GM18858 (cell line): ENCODE results near the gene C6orf47.

Experiments
- ATAC-seq: cut with Tn5 transposase; IDR thresholded peaks from one replicate; pipeline ENCODE4 v1.9.1; 2021; ENCODE audit not compliant: unreplicated experiment

C6orf47 gene

DNA sequence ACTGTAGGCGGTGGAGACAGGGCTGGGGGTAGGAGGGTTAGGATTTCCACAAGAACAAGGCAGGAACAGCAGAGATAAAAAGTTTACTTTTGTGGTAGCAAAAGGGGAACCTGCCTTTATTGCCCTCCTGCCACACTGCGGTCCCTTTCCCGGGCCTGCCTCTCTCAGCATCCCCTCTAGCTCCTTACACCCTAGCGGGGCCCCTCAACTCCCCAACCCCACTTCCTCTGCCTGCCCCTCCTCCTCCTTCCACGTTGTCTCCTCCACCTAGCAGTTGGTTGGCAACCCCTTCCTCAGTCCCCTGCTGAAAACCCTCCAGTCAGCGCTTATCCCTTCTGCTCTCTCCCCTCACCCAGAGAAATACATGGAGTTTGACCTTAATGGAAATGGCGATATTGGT, 44.8 kb downstream of the C6orf47 start:
- no peak for ATAC-seq

DNA sequence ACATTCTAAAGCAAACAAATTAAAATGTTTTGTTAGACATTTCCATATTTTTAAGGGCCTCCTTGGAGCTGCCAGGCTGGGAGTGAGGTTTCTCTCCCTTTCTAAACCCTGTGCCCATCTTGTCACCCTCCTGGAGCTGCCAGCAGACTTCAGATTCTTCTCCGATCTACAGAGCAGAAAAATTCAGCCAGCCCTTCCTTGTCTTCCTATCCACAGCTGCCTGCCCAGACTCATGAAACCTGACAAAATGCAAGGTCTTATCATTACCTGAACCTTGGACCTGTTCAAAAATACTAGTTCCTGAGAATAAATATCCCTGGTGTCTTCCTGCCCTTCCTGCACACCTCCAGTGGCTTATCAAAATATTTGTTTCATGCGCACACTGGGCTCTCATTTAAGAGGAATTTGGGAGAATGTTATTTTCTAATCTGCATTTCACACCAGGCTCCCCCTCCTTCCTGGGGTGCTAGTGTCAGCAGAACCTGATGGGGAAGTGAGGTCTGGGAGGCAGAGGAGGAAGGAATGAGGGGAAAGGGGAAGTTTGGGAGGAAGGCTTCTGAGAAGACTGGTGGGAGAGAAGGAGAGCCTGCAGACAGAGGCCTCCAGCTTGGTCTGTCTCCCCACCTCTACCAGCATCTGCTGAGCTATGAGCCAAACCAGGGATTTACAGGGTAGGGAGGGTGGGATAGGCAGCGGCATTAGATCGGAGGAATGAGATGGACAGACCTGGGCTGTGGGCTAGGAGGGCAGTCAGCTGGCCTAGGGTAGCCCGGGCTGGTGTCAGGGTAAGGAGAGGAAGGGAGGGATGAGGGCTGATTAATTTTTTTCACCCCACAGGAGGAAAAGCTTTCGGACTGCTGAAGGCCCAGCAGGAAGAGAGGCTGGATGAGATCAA, 45.6 kb downstream of the C6orf47 start, which contains the start of gene AIF1:
TSS of gene AIF1 (plus strand) at position 551 of the 895 bp plus-strand sequence. CDS start at position 647, 96 bp downstream.
- no peak for ATAC-seq

DNA sequence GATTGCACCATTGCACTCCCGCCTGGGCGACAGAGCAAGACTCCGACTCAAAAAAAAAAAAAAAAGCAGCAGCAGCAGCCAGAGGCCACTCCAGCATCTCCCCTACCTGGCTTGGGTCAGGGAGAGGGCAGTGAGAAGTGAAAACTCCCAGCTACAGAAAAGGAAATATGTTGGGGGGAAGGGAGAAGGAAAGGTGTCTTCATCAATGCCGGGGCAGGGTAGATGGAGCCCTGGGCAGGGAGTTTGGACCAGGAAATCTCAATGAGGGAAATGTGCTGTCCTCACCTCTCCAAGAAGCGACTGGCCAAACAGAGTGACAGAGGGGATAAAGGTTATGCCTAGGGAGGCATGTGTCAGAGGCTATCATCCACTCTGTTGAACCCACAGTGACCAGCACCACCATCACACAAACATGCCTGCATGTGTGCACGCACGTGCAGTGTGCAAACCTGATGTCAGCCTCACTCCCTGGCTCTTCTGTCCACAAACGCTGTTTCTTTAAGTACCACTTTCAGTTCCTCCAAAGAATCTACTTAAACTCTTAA, 46.4 kb downstream of the C6orf47 start:
- no peak for ATAC-seq

DNA sequence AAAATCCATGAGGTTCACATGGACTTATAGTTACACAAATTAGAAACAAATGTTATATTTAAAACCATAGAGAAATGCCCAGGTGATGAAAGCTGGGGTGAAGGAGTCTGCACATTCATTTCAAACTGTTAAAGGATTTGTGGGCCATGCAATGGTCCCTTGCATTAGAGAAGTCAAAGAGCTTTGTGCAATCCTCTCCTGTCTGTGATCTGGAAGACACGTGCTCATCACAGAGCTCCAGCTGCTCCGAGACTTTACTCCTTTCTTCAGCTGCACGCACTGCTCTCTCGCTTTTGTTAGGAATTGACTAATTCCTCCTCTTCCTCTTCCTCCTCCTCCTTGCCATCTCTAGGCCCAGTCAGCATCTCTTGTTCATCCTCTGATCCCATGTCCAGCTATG, 49.6 kb downstream of the C6orf47 start:
- ATAC-seq = no peak

DNA sequence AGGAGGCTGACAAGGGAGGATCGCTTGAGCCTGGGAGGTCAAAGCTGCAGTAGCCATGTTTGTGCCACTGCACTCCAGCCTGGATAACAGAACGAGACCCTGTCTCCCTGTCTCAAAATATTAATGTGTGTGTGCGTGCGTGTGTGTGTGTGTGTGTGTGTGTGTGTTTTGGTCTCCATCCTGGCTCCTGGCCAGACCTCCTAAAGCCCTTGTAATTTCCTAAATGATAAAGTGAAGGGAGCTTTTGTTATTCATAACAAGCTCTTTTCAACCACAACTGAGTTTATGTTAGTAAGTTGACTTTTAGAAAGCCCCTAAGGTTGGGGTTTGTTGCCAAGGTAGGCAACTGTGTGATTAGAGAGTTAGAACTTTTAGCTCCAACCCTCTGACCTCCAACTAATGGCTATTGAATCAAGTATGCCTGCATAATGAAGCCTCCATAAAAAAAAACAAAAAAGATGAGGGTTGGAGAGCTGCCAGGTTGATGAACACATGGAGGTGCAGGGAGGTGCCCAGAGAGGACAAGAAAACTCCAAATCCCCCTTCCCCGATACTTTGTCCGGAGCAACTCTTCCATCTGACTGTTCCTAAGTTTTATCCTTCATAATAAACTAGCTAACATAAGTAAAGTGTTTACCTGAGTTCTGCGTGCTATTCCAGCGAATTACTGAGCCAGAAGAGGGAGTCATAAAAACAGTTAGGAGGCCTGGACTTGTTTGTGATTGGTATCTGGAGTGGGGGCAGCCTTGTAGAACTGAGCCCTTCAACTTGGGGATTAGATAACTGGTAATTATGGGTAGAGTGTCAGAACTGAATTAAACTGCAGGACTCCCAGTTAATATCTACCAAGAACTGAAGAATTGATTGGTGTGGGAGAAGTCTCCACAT, 50.8 kb downstream of the C6orf47 start:
- no peak for ATAC-seq
